Trophoblast cell (in vitro differentiated cells and primary cell): Measurements from ENCODE around the gene APAF1.

Experiments used
- DNase-seq, 2 donors: peaks; one replicate each; pipeline ENCODE4 v3.0.0-alpha.2; 2016
- H2AFZ ChIP-seq: 2 replicates; pipeline ENCODE4 v1.6.1; 2013; ENCODE audit warnings: low read length, moderate library complexity, mild to moderate bottlenecking; ENCODE audit not compliant: insufficient read depth, poor library complexity
- H2AK5ac ChIP-seq: 2 replicates; pipeline ENCODE4 v1.6.1; 2013; ENCODE audit warnings: mild to moderate bottlenecking, low read length
- H2BK120ac ChIP-seq: 2 replicates; pipeline ENCODE4 v1.6.1; 2013; ENCODE audit warnings: low read length, mild to moderate bottlenecking, moderate library complexity; ENCODE audit not compliant: insufficient read depth, poor library complexity
- H2BK12ac ChIP-seq: 2 replicates; pipeline ENCODE4 v1.6.1; 2013; ENCODE audit warnings: mild to moderate bottlenecking, low read length, moderate library complexity
- H2BK5ac ChIP-seq: 2 replicates; pipeline ENCODE4 v1.6.1; 2013; ENCODE audit warnings: low read length, low read depth, moderate library complexity, mild to moderate bottlenecking; ENCODE audit not compliant: poor library complexity
- H3K14ac ChIP-seq: 2 replicates; pipeline ENCODE4 v1.6.1; 2013; ENCODE audit warnings: mild to moderate bottlenecking, low read length
- H3K18ac ChIP-seq: 2 replicates; pipeline ENCODE4 v1.6.1; 2013; ENCODE audit warnings: mild to moderate bottlenecking, low read length
- H3K23ac ChIP-seq: 2 replicates; pipeline ENCODE4 v1.6.1; 2013; ENCODE audit warnings: low read length
- H3K27ac ChIP-seq: 2 replicates; pipeline ENCODE4 v1.5.1; 2013; ENCODE audit warnings: low read depth, mild to moderate bottlenecking, inconsistent platforms, low read length, moderate library complexity
- H3K27me3 ChIP-seq: 2 replicates; pipeline ENCODE4 v1.6.1; 2013; ENCODE audit warnings: inconsistent platforms, mild to moderate bottlenecking, low read length, moderate library complexity; ENCODE audit not compliant: insufficient read depth
- H3K36me3 ChIP-seq, 2 experiments: 1 replicate in 1 of 2; 2 replicates in 1 of 2; pipeline ENCODE4 v1.6.1; 2013; ENCODE audit warnings: low read length in 2 of 2, mild to moderate bottlenecking in 2 of 2, moderate library complexity in 1 of 2; ENCODE audit not compliant: insufficient read depth in 2 of 2, control insufficient read depth in 1 of 2
- H3K4ac ChIP-seq: 2 replicates; pipeline ENCODE4 v1.6.1; 2013; ENCODE audit warnings: low read depth, mild to moderate bottlenecking, low read length, moderate library complexity
- H3K4me1 ChIP-seq, 2 experiments: 1 replicate in 1 of 2; 2 replicates in 1 of 2; pipeline ENCODE4 v1.6.1; 2013; ENCODE audit warnings: low read length in 2 of 2, mild to moderate bottlenecking in 2 of 2, moderate library complexity in 1 of 2; ENCODE audit not compliant: insufficient read depth in 2 of 2, control insufficient read depth in 1 of 2
- H3K4me2 ChIP-seq: 2 replicates; pipeline ENCODE4 v1.6.1; 2013; ENCODE audit warnings: inconsistent platforms, mild to moderate bottlenecking, low read length, moderate library complexity
- H3K4me3 ChIP-seq: 2 replicates; pipeline ENCODE4 v1.5.1; 2013; ENCODE audit warnings: mild to moderate bottlenecking, low read depth, low read length, inconsistent platforms
- H3K79me1 ChIP-seq: one replicate; pipeline ENCODE4 v1.6.1; 2013; ENCODE audit warnings: low read length
- H3K79me2 ChIP-seq: 2 replicates; pipeline ENCODE4 v1.6.1; 2013; ENCODE audit warnings: low read length, mild to moderate bottlenecking; ENCODE audit not compliant: control insufficient read depth, insufficient read depth, poor library complexity
- H3K9ac ChIP-seq: 2 replicates; pipeline ENCODE4 v1.6.1; 2013; ENCODE audit warnings: mild to moderate bottlenecking, low read length
- H3K9me3 ChIP-seq: 2 replicates; pipeline ENCODE4 v1.6.1; 2013; ENCODE audit warnings: low read depth, mild to moderate bottlenecking, control low read depth, inconsistent platforms, low read length; ENCODE audit not compliant: insufficient read depth
- H4K12ac ChIP-seq: 2 replicates; pipeline ENCODE4 v1.6.1; 2013; ENCODE audit warnings: low read depth, mild to moderate bottlenecking, low read length, moderate library complexity
- H4K8ac ChIP-seq: 2 replicates; pipeline ENCODE4 v1.6.1; 2013; ENCODE audit warnings: low read depth, mild to moderate bottlenecking, low read length, moderate library complexity
- H4K91ac ChIP-seq: one replicate; pipeline ENCODE4 v1.6.1; 2013; ENCODE audit warnings: low read depth, mild to moderate bottlenecking, low read length, moderate library complexity
- WGBS: extraction: QIAGEN DNeasy Blood & Tissue Kit; methylation state at CpG from one replicate; pipeline ENCODE4 v1.1.7; 2013; ENCODE audit warnings: missing lambda C conversion rate; ENCODE audit not compliant: insufficient read length, insufficient coverage; ENCODE audit errors: extremely low coverage; 5-methylcytosine and 5-hydroxymethylcytosine counted together

Gene APAF1

GRCh38 chr12:98635657-98636323 lies 9.3 kb upstream of the APAF1 start:
- peaks cover 3 to 4% of the 10 kb centered on the region in 2 experiments for H3K36me3 ChIP-seq
- no peaks in the 10 kb centered on the region for H3K27me3 ChIP-seq
- H4K12ac ChIP-seq = no peak overlapping the region
- no peaks in the 10 kb centered on the region for H3K79me1 ChIP-seq
- H3K14ac ChIP-seq = no peak overlapping the region
- no peak overlapping the region for H3K27ac ChIP-seq
- no peak overlapping the region for H3K4me3 ChIP-seq
- no peaks in the 10 kb centered on the region for H3K9me3 ChIP-seq
- H2AFZ ChIP-seq = no peak overlapping the region
- no peak overlapping the region for H3K4me2 ChIP-seq
- H3K4me1 ChIP-seq = no peaks in the 10 kb centered on the region
- H4K8ac ChIP-seq = no peak overlapping the region
- no peak overlapping the region for H2BK12ac ChIP-seq
- DNase-seq = peak; percentile 6 to 81
- no peak overlapping the region for H2BK120ac ChIP-seq
- WGBS = no CpG with 5 or more reads among the region's 4 CpGs
- H3K79me2 ChIP-seq = no peaks in the 10 kb centered on the region
- no peak overlapping the region for H2BK5ac ChIP-seq
- H3K4ac ChIP-seq = no peak overlapping the region
- H3K23ac ChIP-seq = no peak overlapping the region
- no peak overlapping the region for H2AK5ac ChIP-seq
- H3K9ac ChIP-seq = no peak overlapping the region
- H4K91ac ChIP-seq = no peak overlapping the region
- H3K18ac ChIP-seq = no peak overlapping the region

- H4K91ac ChIP-seq = no peak overlapping the region
- no peak overlapping the region for H4K8ac ChIP-seq
- peaks cover 2 to 3% of the 10 kb centered on the region in 2 experiments for H3K36me3 ChIP-seq
- no peak overlapping the region for H3K4me3 ChIP-seq
- H3K79me1 ChIP-seq = no peaks in the 10 kb centered on the region
- no peak overlapping the region for H3K4me2 ChIP-seq
- no peak overlapping the region for H2BK5ac ChIP-seq
- no peak overlapping the region for H2AFZ ChIP-seq
- H3K79me2 ChIP-seq = no peaks in the 10 kb centered on the region
- H3K4ac ChIP-seq = no peak overlapping the region
- no peak overlapping the region for H3K14ac ChIP-seq
- H3K4me1 ChIP-seq = no peaks in the 10 kb centered on the region
- H4K12ac ChIP-seq = no peak overlapping the region
- no peak overlapping the region for H3K27ac ChIP-seq
- H3K9ac ChIP-seq = no peak overlapping the region
- no peak overlapping the region for H2AK5ac ChIP-seq
- no peak overlapping the region for H3K18ac ChIP-seq
- WGBS = no CpG with 5 or more reads among the region's 2 CpGs
- H2BK12ac ChIP-seq = no peak overlapping the region
- DNase-seq = no peak
- H3K9me3 ChIP-seq = no peaks in the 10 kb centered on the region
- no peak overlapping the region for H2BK120ac ChIP-seq
- no peak overlapping the region for H3K23ac ChIP-seq
- H3K27me3 ChIP-seq = no peaks in the 10 kb centered on the region
Measured at GRCh38 chr12:98637068-98637467, 8.0 kb upstream of the APAF1 start.

GRCh38 chr12:98638009-98638408 lies 7.1 kb upstream of the APAF1 start:
- H3K4ac ChIP-seq = no peak overlapping the region
- H2BK12ac ChIP-seq = no peak overlapping the region
- no peak overlapping the region for H4K12ac ChIP-seq
- H3K23ac ChIP-seq = no peak overlapping the region
- H3K4me1 ChIP-seq = no peaks in the 10 kb centered on the region
- no peaks in the 10 kb centered on the region for H3K79me2 ChIP-seq
- H4K8ac ChIP-seq = no peak overlapping the region
- peaks cover 0 to 2% of the 10 kb centered on the region in 2 experiments for H3K36me3 ChIP-seq
- H2BK5ac ChIP-seq = no peak overlapping the region
- H3K18ac ChIP-seq = no peak overlapping the region
- no peak overlapping the region for H3K4me2 ChIP-seq
- H3K27me3 ChIP-seq = no peaks in the 10 kb centered on the region
- DNase-seq = no peak
- H3K14ac ChIP-seq = no peak overlapping the region
- H2BK120ac ChIP-seq = no peak overlapping the region
- no peak overlapping the region for H2AK5ac ChIP-seq
- no peak overlapping the region for H4K91ac ChIP-seq
- H2AFZ ChIP-seq = no peak overlapping the region
- H3K27ac ChIP-seq = no peak overlapping the region
- WGBS = no CpG with 5 or more reads among the region's 2 CpGs
- H3K9ac ChIP-seq = no peak overlapping the region
- H3K4me3 ChIP-seq = no peak overlapping the region
- no peaks in the 10 kb centered on the region for H3K79me1 ChIP-seq
- H3K9me3 ChIP-seq = no peaks in the 10 kb centered on the region

GRCh38 chr12:98639491-98639890 lies 5.6 kb upstream of the APAF1 start:
- no peak overlapping the region for H2AK5ac ChIP-seq
- no peaks in the 10 kb centered on the region for H3K4me1 ChIP-seq
- H2BK120ac ChIP-seq = no peak overlapping the region
- no CpG with 5 or more reads among the region's 3 CpGs for WGBS
- H3K36me3 ChIP-seq = no peaks in the 10 kb centered on the region
- no peak overlapping the region for H4K91ac ChIP-seq
- no peak overlapping the region for H3K9ac ChIP-seq
- H3K4ac ChIP-seq = no peak overlapping the region
- no peak overlapping the region for H3K18ac ChIP-seq
- H3K23ac ChIP-seq = no peak overlapping the region
- H3K27ac ChIP-seq = no peak overlapping the region
- no peak overlapping the region for H2BK5ac ChIP-seq
- no peaks in the 10 kb centered on the region for H3K9me3 ChIP-seq
- H2AFZ ChIP-seq = no peak overlapping the region
- no peak overlapping the region for H3K4me3 ChIP-seq
- H3K4me2 ChIP-seq = no peak overlapping the region
- H3K79me1 ChIP-seq = peaks cover 3% of the 10 kb centered on the region
- peaks cover 5% of the 10 kb centered on the region for H3K79me2 ChIP-seq
- no peaks in the 10 kb centered on the region for H3K27me3 ChIP-seq
- H4K8ac ChIP-seq = no peak overlapping the region
- DNase-seq = no peak
- H4K12ac ChIP-seq = no peak overlapping the region
- no peak overlapping the region for H3K14ac ChIP-seq
- no peak overlapping the region for H2BK12ac ChIP-seq
